Duodenal mucosa (tissue), 2 donors: ENCODE results near the gene OLIG2.

Experiments used
- H3K27ac ChIP-seq: one replicate; pipeline ENCODE4 v1.7.0; 2013; ENCODE audit warnings: low read depth, low read length
- H3K27me3 ChIP-seq, 2 donors: one replicate each; pipeline ENCODE4 v1.7.0; 2013; ENCODE audit warnings: low read length in 2 of 2, control low read depth in 1 of 2; ENCODE audit not compliant: insufficient read depth in 2 of 2, control insufficient read depth in 1 of 2
- H3K36me3 ChIP-seq, 2 donors: one replicate each; pipeline ENCODE4 v1.7.0; 2013; ENCODE audit warnings: low read length in 2 of 2, control low read depth in 1 of 2; ENCODE audit not compliant: insufficient read depth in 2 of 2, control insufficient read depth in 1 of 2
- H3K4me1 ChIP-seq, 2 donors: one replicate each; pipeline ENCODE4 v1.7.0; 2013; ENCODE audit warnings: low read length in 2 of 2, control low read depth in 1 of 2; ENCODE audit not compliant: insufficient read depth in 2 of 2, control insufficient read depth in 1 of 2
- H3K4me3 ChIP-seq, 2 donors: one replicate each; pipeline ENCODE4 v1.7.0; 2013; ENCODE audit warnings: low read length in 2 of 2, low read depth in 1 of 2
- H3K9ac ChIP-seq, 2 donors: one replicate each; pipeline ENCODE4 v1.7.0; 2013; ENCODE audit warnings: low read length in 2 of 2, low read depth in 1 of 2
- H3K9me3 ChIP-seq, 2 donors: one replicate each; pipeline ENCODE4 v1.7.0; 2013; ENCODE audit warnings: low read length in 2 of 2, control low read depth in 1 of 2; ENCODE audit not compliant: control insufficient read depth in 1 of 2

OLIG2 gene

GRCh38 chr21:33031152-33031911 lies 5.6 kb downstream of the OLIG2 start:
- Histone ChIP-seq H3K9me3 (no peaks in the 10 kb centered on the region), H3K27ac (no peak overlapping the region), H3K27me3 (peaks cover 70 to 77% of the 10 kb centered on the region in 2 donors), H3K36me3 (no peaks in the 10 kb centered on the region), H3K4me1 (peaks cover 0 to 6% of the 10 kb centered on the region in 2 donors), H3K9ac (no peak overlapping the region), H3K4me3 (no peak overlapping the region)

GRCh38 chr21:33032434-33033047 lies 6.8 kb downstream of the OLIG2 start:
- Histone ChIP-seq H3K9ac (no peak overlapping the region), H3K36me3 (no peaks in the 10 kb centered on the region), H3K27me3 (peaks cover 60 to 72% of the 10 kb centered on the region in 2 donors), H3K9me3 (no peaks in the 10 kb centered on the region), H3K4me3 (no peak overlapping the region), H3K27ac (no peak overlapping the region), H3K4me1 (peaks cover 0 to 6% of the 10 kb centered on the region in 2 donors)

GRCh38 chr21:33033094-33033951 lies 7.6 kb downstream of the OLIG2 start:
- H3K27me3 ChIP-seq: peaks cover 53 to 64% of the 10 kb centered on the region in 2 donors
- peaks cover 0 to 6% of the 10 kb centered on the region in 2 donors for H3K4me1 ChIP-seq
- H3K9me3 ChIP-seq: no peaks in the 10 kb centered on the region
- no peaks in the 10 kb centered on the region for H3K36me3 ChIP-seq
- H3K9ac ChIP-seq: no peak overlapping the region
- no peak overlapping the region for H3K4me3 ChIP-seq
- no peak overlapping the region for H3K27ac ChIP-seq

GRCh38 chr21:33033961-33034413 lies 8.3 kb downstream of the OLIG2 start:
- Histone ChIP-seq H3K27ac (no peak overlapping the region), H3K9ac (no peak overlapping the region), H3K4me3 (no peak overlapping the region), H3K27me3 (peaks cover 47 to 57% of the 10 kb centered on the region in 2 donors), H3K4me1 (peaks cover 0 to under 1% of the 10 kb centered on the region in 2 donors), H3K9me3 (no peaks in the 10 kb centered on the region), H3K36me3 (no peaks in the 10 kb centered on the region)

GRCh38 chr21:33035147-33035546 lies 9.4 kb downstream of the OLIG2 start:
- no peaks in the 10 kb centered on the region for H3K36me3 ChIP-seq
- no peaks in the 10 kb centered on the region for H3K9me3 ChIP-seq
- no peak overlapping the region for H3K4me3 ChIP-seq
- no peaks in the 10 kb centered on the region for H3K4me1 ChIP-seq
- H3K9ac ChIP-seq: no peak overlapping the region
- H3K27ac ChIP-seq: no peak overlapping the region
- peaks cover 37 to 46% of the 10 kb centered on the region in 2 donors for H3K27me3 ChIP-seq

GRCh38 chr21:33036430-33037162 lies 10.9 kb downstream of the OLIG2 start:
- Histone ChIP-seq H3K36me3 (no peaks in the 10 kb centered on the region), H3K4me1 (no peaks in the 10 kb centered on the region), H3K9me3 (no peaks in the 10 kb centered on the region), H3K4me3 (no peak overlapping the region), H3K9ac (no peak overlapping the region), H3K27me3 (peaks cover 37 to 40% of the 10 kb centered on the region in 2 donors), H3K27ac (no peak overlapping the region)

GRCh38 chr21:33037501-33037900 lies 11.8 kb downstream of the OLIG2 start:
- Histone ChIP-seq H3K9me3 (no peaks in the 10 kb centered on the region), H3K4me1 (no peaks in the 10 kb centered on the region), H3K36me3 (no peaks in the 10 kb centered on the region), H3K27ac (no peak overlapping the region), H3K27me3 (peaks cover 32 to 35% of the 10 kb centered on the region in 2 donors), H3K9ac (no peak overlapping the region), H3K4me3 (no peak overlapping the region)

GRCh38 chr21:33039536-33039935 lies 13.8 kb downstream of the OLIG2 start:
- no peaks in the 10 kb centered on the region for H3K4me1 ChIP-seq
- peaks cover 16 to 34% of the 10 kb centered on the region in 2 donors for H3K27me3 ChIP-seq
- no peaks in the 10 kb centered on the region for H3K36me3 ChIP-seq
- no peak overlapping the region for H3K4me3 ChIP-seq
- H3K9me3 ChIP-seq: no peaks in the 10 kb centered on the region
- no peak overlapping the region for H3K27ac ChIP-seq
- H3K9ac ChIP-seq: no peak overlapping the region

GRCh38 chr21:33040215-33040614 lies 14.5 kb downstream of the OLIG2 start:
- Histone ChIP-seq H3K27ac (no peak overlapping the region), H3K9me3 (no peaks in the 10 kb centered on the region), H3K27me3 (peaks cover 14 to 29% of the 10 kb centered on the region in 2 donors), H3K4me3 (no peak overlapping the region), H3K4me1 (no peaks in the 10 kb centered on the region), H3K36me3 (no peaks in the 10 kb centered on the region), H3K9ac (no peak overlapping the region)
